Stimulated activated CD8-positive, alpha-beta memory T cell treated with anti-CD3 and anti-CD28 coated beads, Interleukin-12 subunit alpha, Interleukin-12 subunit beta, amount 100 ng/mL, for 4 hours (primary cell): ENCODE measurements around the gene GRIP1.

ENCODE experiments used
- DNase-seq: peaks from one replicate; pipeline ENCODE4 v3.0.0-alpha.2; 2020; ENCODE audit warnings: low read depth

Gene GRIP1

DNA sequence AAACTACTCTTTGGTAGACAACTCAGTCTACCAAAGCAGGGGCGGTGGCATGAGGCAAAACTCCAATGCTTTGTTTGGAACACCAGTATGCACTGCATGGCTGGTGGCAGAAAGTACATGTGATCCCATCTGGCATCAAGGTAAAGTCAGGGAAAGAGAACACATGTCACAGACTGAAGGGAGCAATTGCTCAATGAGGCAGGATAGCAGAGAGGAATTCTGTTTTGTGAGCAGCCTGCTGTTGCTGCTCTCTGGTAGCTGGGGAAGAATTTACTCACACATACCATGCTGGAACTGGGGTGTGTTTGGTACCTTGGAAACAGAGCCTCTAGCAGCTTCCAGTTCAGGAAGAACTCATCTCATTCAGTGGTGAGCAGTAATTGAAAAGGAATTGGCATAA is 291.8 kb downstream of the GRIP1 start:
- DNase-seq, result no peak

DNA sequence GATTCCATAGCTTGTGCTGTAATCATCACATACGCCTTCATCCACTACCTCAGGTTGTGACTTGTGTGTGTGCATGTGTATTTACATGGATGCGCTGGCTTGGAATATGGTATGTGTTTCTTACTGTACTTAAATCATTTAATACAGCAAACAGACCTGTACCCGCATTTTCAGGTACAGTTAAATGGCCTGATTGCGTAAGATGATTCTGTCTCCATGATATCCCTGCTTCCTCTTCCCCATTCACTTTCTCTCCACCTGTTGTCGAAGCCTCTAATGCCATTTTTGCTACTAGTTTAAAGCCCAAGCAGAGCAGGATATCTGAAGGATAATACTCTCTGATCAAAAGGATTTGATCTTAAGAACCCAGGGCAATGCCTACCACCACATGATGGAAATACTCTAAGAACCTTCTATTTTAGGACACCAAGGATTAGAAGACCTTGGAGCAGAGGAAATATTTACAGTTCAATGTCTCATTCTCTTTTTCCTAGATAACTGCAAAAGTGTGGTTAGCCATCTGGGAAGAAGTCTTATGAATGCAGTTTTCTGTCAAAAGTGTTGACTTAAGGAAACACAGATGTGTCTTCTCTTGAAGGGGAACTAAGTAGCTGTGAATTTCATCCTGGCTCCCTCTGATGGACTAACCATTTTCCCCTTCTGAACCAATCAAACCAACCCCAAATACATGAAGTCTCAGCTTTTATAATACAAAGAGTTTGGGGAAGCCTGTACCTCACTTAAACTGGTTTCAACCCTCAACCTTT is 297.9 kb downstream of the GRIP1 start:
- DNase-seq, result no peak

DNA sequence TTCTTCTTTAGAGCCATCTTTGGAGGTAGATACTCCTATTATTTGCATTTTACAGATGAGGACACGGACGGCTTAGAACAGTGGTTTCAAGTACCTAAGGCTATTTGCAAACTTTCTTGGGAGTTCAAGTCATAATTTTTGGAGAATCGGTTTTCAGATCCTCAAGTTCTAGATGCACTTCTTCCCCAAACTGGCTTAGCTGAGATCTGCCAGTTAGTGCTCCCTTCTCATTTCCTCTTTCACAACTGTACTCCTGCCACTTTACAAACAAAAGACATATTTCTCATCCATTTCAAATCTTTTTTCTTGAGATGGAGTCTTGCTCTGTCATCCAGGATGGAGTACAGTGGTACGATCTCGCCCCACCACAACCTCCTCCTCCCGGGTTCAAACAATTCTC is 299.3 kb downstream of the GRIP1 start:
- DNase-seq, result no peak

DNA sequence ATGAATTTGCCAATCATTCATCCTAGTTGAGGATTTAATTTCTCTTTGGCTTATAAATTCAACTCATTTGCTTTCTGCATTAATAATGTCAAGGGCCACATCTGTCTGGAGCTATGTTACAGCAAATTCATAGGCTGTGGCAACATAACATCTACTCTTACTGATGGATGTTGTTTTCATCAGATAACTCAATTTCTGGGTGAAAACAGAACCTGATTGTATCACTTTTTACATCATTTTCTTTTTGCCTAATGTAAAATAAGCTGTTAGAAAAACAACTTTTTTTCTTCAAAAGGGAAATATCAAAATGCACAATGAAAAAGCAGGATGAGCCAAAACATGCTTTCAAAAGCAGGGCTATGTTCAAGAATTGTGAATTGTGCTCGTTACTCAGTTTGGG is 303.3 kb downstream of the GRIP1 start:
- DNase-seq, result no peak

DNA sequence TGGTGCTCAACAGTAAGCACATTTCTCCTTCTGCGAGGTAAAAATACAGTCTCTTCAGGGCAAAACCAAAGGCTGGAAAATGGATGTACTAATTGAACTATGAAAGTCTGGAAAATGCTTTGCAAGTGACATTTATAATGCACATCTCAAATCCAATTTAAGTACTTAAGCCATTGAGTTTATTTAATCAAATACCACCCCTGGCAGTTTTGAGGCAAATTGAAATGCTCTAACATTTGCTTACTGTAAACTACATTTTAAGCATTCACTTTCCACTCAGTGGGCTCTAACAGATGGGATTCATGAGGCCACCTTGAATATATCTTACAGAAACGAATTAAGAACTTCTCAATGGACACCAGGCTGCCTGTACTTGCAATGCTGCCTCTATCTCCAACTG is 306.9 kb downstream of the GRIP1 start:
- DNase-seq, result no peak

DNA sequence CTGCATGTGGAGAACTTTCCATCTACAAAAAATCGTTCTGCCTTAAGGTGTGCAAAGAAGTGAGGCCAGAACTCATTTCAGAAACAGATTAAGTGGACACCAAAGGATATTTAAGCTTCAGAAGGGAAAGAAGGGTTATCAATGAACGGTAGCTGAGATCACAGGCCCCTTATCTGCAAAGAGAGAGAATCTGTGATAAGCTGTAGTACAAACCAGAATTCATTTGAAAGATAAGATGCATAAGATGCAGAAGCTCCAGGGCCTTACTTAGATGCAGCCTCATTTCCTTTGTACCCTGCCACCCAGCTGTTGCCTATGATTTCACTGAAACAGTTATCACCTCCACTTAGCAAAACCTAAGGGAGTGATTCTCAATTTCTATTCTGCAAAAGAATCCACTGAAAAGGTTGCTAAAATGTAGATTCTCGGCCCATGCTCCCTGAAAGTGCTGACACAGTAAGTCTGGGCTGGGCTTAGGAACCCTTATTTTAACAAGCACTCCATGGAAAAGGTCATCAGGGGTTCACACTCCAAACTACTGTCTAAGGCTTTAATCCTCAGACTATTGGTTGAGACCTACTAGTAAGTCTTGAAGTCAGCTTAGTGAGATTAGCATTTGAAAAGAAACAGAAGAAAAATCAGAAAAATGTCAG is 311.7 kb downstream of the GRIP1 start:
- no peak for DNase-seq

DNA sequence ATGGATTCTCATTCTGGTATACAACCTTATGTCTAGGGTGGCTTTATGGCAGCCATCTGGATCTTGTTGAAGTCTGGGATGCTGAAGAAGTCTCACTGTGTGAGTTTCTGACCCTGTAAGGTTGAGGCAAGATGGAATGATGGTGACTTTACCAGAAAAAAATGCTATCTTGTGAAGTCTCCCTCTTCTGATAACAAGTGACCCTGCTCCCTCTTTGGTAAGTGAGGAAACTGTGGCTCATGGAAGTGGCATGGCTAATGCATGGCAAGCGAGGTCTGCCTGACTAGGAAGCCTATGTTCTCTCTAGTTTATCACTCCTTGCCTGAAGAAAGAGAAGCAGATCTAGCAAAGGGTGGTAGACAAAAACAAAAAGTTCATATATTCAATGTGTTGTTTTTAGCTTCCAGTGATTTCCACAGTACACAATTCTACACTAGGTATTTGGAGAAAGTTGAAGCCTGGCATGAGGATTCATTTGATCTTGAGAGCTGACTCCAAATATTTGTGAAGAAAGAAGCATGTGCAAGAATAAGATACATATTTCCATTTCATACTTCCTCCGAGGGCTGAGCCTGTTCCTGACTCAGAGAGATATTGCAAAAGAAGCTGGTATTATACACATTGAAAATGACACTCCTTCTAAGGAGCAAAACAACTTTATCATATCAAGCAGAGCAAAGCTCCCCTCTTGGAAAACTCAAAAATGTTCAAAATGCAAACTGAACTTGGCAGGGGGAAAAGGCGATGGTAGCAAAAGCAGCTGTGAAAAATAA is 313.0 kb downstream of the GRIP1 start:
- DNase-seq, result no peak

DNA sequence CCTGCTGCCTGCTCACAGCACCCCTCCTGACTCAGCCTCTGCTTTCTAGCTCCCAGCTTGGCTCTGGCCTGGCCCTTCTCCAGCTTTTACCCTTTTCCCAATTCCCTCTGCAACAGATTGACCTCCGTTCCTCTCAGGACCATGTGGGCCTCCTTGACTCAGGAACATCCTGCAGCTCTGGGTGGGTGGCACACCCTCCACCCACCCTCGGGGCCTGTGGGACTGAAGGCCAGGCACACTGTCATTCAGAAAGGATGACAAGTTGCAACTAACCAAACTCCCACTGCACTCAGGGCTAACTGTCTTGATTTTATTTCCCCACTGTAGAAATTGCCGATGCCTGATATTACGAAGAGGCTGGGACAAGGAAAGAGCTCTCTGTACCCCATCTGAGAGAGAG is 317.2 kb downstream of the GRIP1 start:
- DNase-seq, result no peak

DNA sequence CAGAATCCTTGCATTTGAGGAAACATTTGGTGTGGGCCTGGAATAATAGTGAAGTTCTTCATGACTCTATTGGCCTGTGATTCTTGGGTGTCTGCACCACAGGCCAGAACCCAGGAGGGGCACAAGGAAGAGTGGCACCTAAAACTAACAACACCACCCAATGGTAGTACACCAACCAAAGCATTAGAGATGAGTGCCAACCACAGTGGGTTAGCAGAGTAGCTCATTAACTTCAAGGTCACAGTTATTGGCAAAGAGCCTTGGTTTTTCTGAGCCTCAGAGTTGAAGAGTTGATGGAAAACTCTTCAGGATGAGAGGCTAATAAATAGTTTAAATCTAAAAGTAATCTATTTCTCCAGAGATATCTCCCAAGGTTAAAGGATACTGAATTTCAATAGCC is 319.6 kb downstream of the GRIP1 start:
- no peak for DNase-seq

DNA sequence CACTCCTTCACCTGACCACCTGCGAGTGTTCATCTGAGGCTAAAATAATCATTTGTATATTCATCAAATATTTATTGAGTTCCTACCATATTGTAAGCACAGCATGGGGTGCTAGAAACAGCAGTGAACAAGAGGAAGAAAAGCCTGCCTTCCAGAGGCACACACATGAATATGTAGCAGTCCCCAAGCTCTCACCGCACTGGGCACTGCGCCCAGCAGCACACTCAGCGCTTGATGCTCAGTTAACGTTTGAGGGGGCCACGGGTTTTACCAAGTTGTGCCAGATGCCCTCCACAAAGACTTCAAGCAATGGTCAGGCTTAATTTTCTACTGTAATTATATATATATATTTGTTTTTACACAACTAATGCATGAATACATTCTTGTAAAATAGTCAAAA is 324.6 kb downstream of the GRIP1 start:
- no peak for DNase-seq

DNA sequence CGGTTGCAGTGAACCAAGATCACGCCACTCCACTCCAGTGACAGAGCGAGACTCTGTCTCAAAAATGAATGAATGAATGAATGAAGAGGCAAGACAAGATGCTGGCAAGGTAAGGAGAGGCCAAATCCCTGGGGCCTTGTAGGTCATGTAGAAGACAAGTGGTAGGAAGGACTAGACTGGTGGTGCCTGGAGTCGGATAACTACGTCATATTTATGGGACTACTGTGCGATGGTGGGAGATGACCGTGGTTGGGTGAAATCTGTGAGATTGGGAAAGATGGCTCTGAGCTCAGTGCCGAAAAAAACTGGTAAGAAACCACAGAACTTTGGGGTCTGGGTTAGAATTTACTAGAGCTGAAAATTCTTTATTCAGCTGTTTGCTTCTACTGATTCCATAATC is 326.0 kb downstream of the GRIP1 start:
- DNase-seq, result no peak

DNA sequence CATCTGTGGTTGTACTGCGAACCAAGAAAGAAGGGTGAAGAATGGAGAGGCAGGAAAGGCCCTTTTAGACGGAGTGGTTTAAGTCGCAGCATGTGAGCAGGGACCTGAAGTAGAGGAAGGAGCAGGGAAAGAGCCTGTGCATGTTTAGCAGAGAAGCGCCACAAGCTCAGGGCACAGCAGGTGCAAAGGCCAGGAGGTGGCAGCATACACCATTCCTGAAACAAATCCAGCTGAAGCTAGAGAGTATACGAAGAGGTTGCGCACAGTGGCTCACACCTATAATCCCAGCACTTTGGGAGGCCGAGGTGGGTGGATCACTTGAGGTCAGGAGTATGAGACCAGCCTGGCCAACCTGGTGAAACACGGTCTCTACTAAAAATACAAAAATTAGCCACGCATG is 326.7 kb downstream of the GRIP1 start:
- no peak for DNase-seq

DNA sequence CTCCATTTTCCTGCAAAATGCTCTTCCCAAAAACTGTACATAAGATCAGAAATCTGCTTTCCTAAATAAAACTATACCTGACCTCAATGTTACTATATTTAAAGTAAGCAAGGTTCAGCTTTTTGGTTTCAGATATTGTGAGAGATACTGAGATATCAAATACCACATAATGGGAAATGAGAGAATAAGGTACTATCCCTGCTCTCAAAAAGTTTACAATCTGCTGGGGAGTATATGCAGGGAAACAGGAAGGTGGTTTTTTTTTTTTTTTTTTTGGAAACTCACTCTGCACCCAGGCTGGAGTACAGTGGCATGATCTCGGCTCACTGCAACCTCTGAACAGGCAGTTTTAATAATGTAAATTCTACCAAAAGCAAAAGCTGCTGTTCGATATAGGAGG is 327.6 kb downstream of the GRIP1 start:
- DNase-seq, result no peak

DNA sequence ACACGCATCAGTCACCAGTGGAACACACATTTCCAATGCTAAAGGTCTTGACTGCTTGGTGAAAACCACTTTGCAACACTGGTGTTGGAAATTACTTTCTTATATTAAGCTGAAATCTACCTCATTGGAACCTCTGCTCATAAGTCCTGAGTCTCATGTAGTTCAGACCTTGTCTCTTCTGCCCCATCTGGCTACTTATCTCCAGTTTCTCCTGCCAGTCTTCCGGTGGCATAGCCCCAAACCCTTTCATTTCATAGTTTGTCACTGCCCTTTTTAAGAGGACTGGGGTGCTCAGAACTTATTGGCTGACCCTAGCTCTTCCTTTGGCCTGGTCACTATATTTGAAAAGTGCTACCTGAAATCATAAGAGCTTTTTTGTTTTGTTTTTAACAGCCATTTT is 332.9 kb downstream of the GRIP1 start:
- no peak for DNase-seq

DNA sequence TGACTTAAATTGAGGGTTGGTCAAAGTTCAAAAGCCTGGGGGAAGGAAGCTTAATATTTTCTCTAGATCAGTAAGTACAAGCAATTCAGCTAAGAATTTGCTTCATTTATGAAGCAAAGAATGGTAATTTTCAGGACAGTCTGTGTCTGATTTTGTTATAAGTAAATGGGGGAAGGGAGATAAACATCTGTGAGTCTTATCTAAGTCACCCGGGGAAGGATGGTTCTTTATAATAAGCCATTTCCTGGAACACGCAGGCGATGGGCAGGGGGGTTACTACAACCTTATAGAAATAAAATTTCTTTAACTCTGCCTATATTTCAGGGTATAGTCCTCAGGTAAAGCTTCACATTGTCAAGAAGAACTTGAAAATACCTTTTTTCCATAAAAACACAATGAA is 333.7 kb downstream of the GRIP1 start:
- DNase-seq, result no peak

DNA sequence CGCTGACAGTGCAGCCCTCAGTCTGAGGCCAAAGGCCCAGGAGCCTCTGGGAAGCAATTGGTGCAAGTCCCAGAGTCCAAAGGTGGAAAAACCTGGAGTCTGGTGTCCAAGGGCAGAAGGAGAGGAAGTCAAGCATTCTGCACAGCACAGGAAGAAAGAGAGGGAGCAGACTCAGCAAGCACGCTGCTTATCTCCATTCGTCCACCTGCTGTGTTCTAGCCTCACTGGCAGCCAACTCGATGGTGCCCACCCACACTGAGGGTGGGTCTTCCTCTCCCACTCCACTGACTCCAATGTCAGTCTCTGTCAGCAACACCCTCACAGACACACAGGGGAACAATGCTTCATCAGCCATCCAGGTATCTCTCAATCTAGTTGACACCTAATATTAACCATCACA is 337.8 kb downstream of the GRIP1 start:
- no peak for DNase-seq

DNA sequence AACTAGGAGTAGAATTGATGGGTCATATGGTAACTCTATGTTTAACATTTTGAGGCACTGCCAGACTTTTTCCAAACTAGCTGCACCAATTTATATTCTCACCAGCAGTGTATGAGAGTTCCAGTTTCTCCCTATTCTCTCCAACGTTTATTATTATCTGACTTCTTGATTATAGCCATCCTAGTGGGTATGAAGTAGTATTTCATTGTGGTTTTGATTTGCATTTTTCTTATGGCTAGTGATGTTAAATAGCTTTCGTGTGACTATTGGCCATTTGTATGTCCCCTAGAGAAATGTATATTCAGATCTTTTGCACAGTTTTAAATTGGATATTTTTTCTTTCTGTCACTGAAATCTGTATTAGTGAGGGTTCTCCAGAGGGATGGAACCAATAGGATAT is 338.7 kb downstream of the GRIP1 start:
- no peak for DNase-seq

DNA sequence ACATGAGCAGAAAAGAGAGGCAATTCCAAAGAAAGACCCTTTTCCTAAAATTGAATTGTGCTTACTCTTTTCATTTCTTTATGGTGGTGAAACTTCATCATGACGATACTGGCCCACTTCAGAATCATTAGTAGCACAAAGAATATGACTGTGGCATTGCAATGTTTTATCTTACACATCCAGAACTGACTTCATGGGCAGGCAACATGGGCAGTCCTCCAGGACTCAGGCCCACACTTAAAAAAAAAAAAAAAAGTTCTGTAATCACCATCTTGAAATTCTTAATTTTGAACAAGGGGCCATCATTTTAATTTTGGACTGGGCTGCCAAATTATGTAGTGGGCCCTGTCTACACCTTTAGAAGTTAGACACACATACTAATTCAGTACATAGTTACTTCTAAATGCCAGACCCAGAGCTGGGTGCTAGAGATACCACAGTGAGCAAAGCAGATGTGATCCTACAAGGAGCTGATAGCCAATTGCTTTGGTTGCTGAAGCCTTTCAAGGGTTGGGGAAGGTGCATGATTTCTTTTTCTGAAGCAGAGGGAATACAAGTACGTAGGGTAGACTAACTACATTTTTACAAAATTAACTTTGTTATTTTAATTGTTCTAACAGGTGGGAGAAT is 341.4 kb downstream of the GRIP1 start:
- no peak for DNase-seq

DNA sequence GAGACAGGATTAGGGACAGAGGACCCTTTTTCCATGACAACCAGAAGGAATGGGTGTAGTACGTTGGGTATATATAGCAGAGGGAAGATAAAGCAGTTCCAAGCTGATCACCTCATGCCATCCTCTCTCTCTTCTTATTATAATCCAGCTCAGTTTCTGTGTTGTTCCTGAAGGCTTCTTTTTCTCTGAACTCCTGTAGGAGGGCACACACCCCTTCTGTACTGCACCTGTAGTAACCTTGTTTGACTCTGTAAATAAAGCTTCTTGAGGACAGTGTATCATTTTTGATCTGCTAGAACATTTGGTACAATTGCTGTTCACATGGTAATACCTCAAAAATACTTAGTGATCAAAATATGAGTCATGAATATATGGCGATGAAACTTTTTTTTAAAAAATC is 343.1 kb downstream of the GRIP1 start:
- no peak for DNase-seq

DNA sequence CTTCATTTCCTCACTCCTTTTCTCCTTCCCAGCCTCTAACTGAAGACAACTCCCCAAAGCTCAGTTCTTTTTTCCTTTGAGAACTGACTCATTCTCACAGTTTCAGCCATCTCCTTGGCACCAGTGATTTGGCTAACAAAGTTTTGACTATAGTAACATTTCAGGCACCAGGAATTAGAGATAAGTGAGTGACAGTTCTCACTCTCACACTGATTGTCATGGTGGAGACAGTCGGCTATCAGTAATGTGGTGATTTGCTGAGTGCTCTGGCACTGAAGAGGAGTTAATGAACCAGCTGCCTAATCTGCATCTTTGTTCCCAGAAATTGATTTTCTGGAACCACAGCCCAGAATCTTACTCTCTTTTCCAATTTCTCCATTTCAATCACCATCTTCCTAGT is 347.1 kb downstream of the GRIP1 start:
- no peak for DNase-seq

DNA sequence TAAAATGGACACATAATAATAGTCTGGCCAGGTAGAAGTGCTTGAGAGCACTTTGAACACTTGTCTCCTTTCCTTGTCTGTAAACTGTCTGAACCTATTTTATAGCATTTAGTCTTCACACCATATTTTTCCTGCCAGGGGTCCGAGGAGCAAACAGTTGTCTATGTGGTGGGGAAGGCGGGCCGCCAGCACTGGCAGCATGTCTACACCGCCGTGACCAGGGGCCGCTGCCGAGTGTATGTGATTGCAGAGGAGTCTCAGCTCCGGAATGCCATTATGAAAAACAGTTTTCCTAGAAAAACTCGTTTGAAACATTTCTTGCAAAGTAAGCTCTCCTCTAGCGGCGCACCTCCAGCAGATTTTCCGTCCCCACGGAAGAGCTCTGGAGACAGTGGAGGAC is 347.9 kb downstream of the GRIP1 start:
- no peak for DNase-seq

DNA sequence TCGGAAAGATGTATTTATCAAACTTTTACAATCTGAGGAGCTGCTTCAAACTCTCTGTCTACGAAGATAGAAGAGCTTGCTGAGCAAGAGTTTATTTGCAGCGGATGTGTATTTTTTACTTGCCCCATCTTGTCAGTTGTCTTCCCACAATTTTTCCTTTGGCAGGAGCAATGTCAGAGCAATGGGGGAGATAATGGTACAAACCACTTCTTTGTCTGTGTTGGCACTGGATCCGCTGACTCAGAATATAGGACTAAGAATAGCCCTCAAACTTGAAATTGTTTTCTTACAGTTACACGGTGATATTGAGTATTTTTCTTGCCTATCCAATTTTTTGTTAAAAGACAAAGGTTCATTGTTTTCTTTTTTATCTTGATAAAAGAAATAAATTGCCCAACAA is 348.9 kb downstream of the GRIP1 start:
- no peak for DNase-seq

DNA sequence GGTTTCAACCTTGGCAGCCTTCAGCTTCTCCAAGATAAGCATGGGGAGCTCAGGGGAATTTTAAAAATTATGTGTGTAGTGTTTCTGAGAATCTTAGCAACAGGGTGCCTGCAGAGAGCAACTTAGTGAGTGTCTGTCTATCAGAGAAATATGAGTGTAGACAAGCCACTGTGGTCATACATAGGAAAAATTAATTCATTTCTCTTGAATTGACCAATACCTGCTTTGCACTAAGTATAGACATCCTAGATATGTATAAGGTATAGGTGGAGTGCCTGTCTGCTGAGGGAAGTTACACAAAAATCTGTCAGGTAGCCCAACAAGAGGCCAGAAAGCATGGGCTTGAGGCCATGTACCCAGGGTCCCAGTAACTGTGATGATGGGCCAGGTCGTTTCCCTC is 355.9 kb downstream of the GRIP1 start:
- no peak for DNase-seq
